Adrenal gland (tissue), 5 donors: ENCODE data around the gene SLC25A41.

Experiments
- CTCF ChIP-seq, 6 experiments: fragments of 450-650 bp in 4 of 6; fragments of 200-600 bp in 2 of 6; sonication (generic) in 1 of 6; IDR thresholded peaks; 1 replicate in 5 of 6; 2 replicates in 1 of 6; pipeline versions ENCODE4 v1.5.1 to v1.8.0; 2016 to 2021; ENCODE audit warnings: antibody characterized with exemption in 6 of 6, mild to moderate bottlenecking in 2 of 6, moderate library complexity in 1 of 6
- POLR2A ChIP-seq, 2 donors: fragments of 450-650 bp; IDR thresholded peaks; one replicate each; pipeline ENCODE4 v1.6.1; 2017; ENCODE audit warnings: antibody characterized with exemption in 2 of 2, mild to moderate bottlenecking in 2 of 2, moderate library complexity in 1 of 2
- donor health status: DM: no; HTN: no; CAD: no.

- TF ChIP-seq CTCF (IDR thresholded peaks at IDR 0.05) (no peak), POLR2A (IDR thresholded peaks at IDR 0.05) (no peak)
These were observed 20.5 kb upstream of the SLC25A41 start for GRCh38 chr19:6453951-6454565.
